Hematopoietic multipotent progenitor cell treated with erythropoietin and hydrocortisone succinate and interleukin-3 and kit ligand, for 8 days (in vitro differentiated cells): ENCODE data around the gene PLA2G2D.

Experiments used
- DNase-seq: peaks from one replicate; pipeline ENCODE4 v3.0.0-alpha.2; 2015

PLA2G2D gene

GRCh38 chr1:20083178-20083944 lies 36.0 kb downstream of the PLA2G2D start:
- DNase-seq, result no peak

- DNase-seq, result no peak
Observed at GRCh38 chr1:20082772-20083171, 36.6 kb downstream of the PLA2G2D start.

GRCh38 chr1:20081353-20081810 lies 38.0 kb downstream of the PLA2G2D start:
- DNase-seq, result no peak

GRCh38 chr1:20080441-20081352 lies 38.6 kb downstream of the PLA2G2D start:
- DNase-seq, result no peak

GRCh38 chr1:20079661-20080305 lies 39.6 kb downstream of the PLA2G2D start:
- no peak for DNase-seq

GRCh38 chr1:20078711-20079110 lies 40.6 kb downstream of the PLA2G2D start:
- no peak for DNase-seq

GRCh38 chr1:20078171-20078651 lies 41.1 kb downstream of the PLA2G2D start:
- no peak for DNase-seq

- DNase-seq, result no peak
Observed at GRCh38 chr1:20076710-20077461, 42.5 kb downstream of the PLA2G2D start.

GRCh38 chr1:20076223-20076622 lies 43.1 kb downstream of the PLA2G2D start:
- no peak for DNase-seq

GRCh38 chr1:20075345-20075744 lies 44.0 kb downstream of the PLA2G2D start:
- no peak for DNase-seq

- DNase-seq, result no peak
Observed at GRCh38 chr1:20074725-20075171, 44.6 kb downstream of the PLA2G2D start.

- DNase-seq, result no peak
Observed at GRCh38 chr1:20074055-20074724, 45.1 kb downstream of the PLA2G2D start.

GRCh38 chr1:20073256-20073655 lies 46.1 kb downstream of the PLA2G2D start:
- DNase-seq, result no peak

- DNase-seq, result no peak
Observed at GRCh38 chr1:20072771-20073170, 46.6 kb downstream of the PLA2G2D start.

GRCh38 chr1:20071416-20071815 lies 47.9 kb downstream of the PLA2G2D start:
- no peak for DNase-seq

- no peak for DNase-seq
Observed at GRCh38 chr1:20070357-20070756, 49.0 kb downstream of the PLA2G2D start.

- no peak for DNase-seq
Observed at GRCh38 chr1:20069874-20070273, 49.5 kb downstream of the PLA2G2D start, which contains the start of gene PLA2G5. Gene PLA2G5, plus strand, starts transcription at chr1:20070194. Its CDS starts 14,637 bp downstream, at chr1:20084831.

- DNase-seq, result no peak
Observed at GRCh38 chr1:20068722-20069121, 50.6 kb downstream of the PLA2G2D start.

GRCh38 chr1:20063861-20064292 lies 55.5 kb downstream of the PLA2G2D start:
- DNase-seq, result no peak
